NCI-H2227 (cell line): ENCODE measurements around the gene UBTF.
A peak's percentile ranks its signal among the peaks of the same experiment; 100 is the strongest.

Experiments
- DNase-seq: peaks from one replicate; lab custom pipeline; 2025; ENCODE audit not compliant: unreplicated experiment; lab: John Stamatoyannopoulos, UW

UBTF gene

GRCh38 chr17:44198721-44199552, 20.5 kb downstream of the UBTF start:
- DNase-seq: peak; percentile 80

- peak; percentile 56 for DNase-seq
Observed at GRCh38 chr17:44197980-44198720, 21.3 kb downstream of the UBTF start.

- DNase-seq: no peak
Observed at GRCh38 chr17:44197107-44197506, 22.4 kb downstream of the UBTF start.

- no peak for DNase-seq
Observed at GRCh38 chr17:44193326-44194084, 26.0 kb downstream of the UBTF start.

GRCh38 chr17:44192750-44193149, 26.7 kb downstream of the UBTF start:
- no peak for DNase-seq

GRCh38 chr17:44191941-44192496, 27.5 kb downstream of the UBTF start:
- DNase-seq: no peak

GRCh38 chr17:44191369-44191768, 28.1 kb downstream of the UBTF start:
- DNase-seq: no peak

GRCh38 chr17:44190481-44190880, 29.0 kb downstream of the UBTF start:
- no peak for DNase-seq

GRCh38 chr17:44188576-44189403, 30.7 kb downstream of the UBTF start:
- no peak for DNase-seq

GRCh38 chr17:44187131-44187899, 32.2 kb downstream of the UBTF start:
- peak; percentile 88 for DNase-seq

GRCh38 chr17:44186307-44187130, 33.0 kb downstream of the UBTF start, which contains the start of gene TMUB2:
Gene TMUB2 (plus strand): TSS chr17:44186972. CDS start chr17:44187709, 737 bp downstream.
- DNase-seq: peak; percentile 99

GRCh38 chr17:44184212-44184810, 35.2 kb downstream of the UBTF start:
- DNase-seq: no peak

GRCh38 chr17:44183024-44183423, 36.5 kb downstream of the UBTF start:
- no peak for DNase-seq

GRCh38 chr17:44178133-44178532, 41.3 kb downstream of the UBTF start:
- DNase-seq: no peak

GRCh38 chr17:44177640-44178039, 41.8 kb downstream of the UBTF start:
- DNase-seq: no peak

- no peak for DNase-seq
Observed at GRCh38 chr17:44176671-44177501, 42.6 kb downstream of the UBTF start.

- DNase-seq: no peak
Observed at GRCh38 chr17:44176257-44176656, 43.2 kb downstream of the UBTF start.
